Activated CD4-positive, alpha-beta T cell treated with anti-CD3 and anti-CD28 coated beads, Interleukin-2, amount 50 U/mL, for 48 hours (primary cell): Measurements from ENCODE around the gene CTTN.
A peak's percentile ranks its signal among the peaks of the same experiment; 100 is the strongest.

Experiments used
- DNase-seq, 2 experiments: peaks; one replicate each; pipeline ENCODE4 v3.0.0-alpha.2; 2020

Gene CTTN

DNA sequence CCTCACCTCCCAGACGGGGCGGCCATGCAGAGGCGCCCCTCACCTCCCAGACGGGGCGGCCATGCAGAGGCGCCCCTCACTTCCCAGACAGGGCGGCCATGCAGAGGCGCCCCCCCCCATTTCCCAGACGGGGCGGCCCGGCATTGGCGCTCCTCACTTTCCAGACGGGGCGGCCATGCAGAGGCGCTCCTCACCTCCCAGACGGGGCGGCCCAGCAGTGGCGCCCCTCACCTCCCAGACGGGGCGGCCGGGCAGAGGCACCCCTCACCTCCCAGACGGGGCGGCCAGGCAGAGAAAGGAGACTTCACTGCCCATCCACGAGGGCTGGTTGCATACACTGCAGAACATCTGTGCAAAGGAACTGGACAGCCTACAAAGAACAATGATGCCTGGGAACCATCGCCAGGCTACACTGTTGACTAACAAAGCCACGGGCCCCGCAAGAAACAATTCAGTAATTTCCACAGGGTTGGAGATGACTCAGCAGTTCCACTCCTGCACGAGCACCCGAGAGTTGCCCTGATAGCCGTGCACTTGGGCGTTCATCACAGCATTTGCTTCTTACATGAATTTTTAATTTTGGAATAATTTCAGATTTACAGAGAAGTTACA lies 58.7 kb downstream of the CTTN start:
- DNase-seq, result peak in 1 of 2 experiments; percentile 18

DNA sequence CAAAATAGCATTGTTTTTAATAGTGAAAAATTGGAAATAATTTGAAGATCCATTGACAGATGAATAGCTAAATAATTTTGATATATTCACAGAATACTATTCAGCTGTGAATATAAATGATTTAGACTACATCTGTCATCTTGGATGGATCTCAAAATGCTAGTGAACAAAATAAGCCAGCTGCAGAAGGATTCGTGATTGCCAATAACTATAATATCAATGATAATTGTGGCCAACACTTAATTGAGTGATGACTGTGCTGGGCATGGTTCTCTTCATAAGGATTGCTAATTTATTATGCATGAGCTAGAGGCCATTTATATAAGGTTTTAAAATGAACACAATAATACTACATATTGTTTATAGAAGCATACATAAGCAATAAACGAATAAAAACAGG lies 60.4 kb downstream of the CTTN start:
- no peak for DNase-seq

DNA sequence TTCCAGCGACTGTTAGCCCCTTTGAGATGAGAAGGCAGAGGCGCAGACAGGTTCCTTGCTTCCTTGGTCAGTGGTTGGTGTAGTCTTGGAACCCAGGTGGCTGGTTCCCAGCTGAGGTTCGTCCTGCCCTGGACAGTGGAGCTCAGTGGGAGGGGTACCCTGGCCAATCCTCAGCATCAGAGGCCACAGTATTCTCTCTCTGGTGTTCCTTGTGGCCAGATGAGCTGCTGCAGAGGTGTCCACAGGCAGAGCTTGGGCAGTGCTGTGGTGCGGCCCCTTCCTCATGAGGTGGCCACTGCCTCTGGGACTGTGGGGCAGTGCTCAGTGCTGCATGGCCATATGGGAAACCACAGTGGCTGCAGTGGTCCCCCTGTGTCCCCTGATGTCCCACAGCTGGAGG lies 61.8 kb downstream of the CTTN start:
- DNase-seq, result no peak

DNA sequence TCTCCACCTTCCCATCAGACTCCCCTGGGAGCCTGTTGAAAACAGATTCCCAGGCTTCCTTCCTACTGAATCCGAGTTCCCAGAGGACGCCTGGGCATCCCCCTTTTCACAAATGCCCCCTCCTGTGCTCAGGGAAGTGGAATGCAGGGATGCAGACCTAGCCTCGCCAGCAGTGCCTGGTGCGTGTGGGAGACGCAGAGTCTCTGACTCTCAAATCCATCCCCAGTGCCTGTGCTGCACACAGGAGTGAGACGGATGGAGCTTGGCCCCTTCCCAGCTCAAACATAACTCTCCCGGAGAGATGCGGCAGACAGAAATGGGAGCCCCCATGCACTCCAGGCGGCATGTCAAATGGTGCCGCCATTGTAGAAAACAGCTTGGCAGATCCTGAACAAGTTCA lies 62.6 kb downstream of the CTTN start:
- DNase-seq, result no peak

DNA sequence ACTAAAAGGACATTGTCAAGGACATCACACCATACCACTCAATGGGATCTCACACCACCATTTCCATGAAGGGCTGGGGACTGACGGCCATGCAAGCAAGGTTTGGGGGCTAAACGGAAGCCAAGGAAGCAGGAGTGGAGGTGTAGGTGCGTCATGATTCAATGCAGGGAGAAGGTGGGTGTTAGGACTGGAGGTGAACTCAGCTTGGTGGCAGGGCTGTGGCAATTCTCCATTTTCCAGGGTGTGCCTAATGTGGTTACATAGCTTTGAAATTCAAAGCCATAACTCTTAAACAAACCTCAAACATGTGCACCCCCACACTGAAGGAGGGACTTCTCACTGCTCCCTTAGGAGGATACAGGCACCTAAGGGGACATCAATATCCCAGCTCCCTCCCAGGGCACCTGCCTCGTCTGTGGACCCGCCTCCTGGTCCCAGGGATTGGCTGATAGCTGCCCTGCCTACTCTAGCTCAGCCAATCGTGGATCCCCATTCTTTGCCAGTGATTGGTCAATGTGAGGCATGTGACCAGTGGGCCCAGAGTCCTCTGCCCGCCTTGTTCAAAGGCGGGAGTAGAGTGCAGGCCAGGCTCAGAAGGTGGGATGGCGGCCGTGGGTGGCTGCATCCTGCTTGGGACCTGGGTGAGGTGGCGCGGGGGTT lies 64.6 kb downstream of the CTTN start:
- DNase-seq, result no peak

DNA sequence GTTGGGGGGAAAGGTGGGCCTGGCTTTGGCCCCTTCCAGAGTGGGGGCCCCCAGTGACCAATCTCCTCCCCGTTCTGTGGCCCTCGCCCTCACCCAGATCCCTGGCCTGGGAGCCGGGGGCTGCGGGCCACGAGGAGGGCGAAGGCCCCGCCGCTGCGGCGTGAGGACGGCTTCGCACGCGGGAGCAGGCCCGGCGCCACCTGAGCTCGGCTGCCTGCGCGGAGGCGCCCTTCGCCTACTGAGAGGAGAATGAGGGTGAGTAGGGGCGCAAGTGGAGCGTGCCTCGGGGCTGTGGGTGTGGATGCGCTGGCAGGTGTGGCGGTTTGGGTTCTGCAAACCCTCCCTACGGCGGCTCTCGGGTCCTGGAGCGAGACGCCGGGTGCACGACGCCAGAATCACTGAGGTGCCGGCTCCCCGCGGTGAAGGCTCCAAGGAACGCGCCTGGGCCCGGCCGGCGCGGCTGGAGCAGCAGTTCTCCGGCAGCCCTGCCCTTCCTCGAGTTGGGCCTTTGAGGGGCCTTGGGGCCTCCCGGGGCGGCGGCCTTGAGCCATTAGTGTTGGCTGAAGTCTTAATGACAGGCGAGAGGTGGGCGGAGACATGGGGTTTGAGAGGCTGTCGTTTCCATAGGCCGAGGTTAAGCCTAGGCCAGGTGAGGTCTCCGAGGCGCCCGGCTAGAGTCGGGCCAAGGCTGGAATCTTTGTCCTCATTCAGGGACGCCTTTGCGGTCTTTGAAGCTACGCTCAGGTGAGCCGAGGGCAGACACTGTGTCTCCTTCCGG lies 65.3 kb downstream of the CTTN start:
- DNase-seq, result no peak

DNA sequence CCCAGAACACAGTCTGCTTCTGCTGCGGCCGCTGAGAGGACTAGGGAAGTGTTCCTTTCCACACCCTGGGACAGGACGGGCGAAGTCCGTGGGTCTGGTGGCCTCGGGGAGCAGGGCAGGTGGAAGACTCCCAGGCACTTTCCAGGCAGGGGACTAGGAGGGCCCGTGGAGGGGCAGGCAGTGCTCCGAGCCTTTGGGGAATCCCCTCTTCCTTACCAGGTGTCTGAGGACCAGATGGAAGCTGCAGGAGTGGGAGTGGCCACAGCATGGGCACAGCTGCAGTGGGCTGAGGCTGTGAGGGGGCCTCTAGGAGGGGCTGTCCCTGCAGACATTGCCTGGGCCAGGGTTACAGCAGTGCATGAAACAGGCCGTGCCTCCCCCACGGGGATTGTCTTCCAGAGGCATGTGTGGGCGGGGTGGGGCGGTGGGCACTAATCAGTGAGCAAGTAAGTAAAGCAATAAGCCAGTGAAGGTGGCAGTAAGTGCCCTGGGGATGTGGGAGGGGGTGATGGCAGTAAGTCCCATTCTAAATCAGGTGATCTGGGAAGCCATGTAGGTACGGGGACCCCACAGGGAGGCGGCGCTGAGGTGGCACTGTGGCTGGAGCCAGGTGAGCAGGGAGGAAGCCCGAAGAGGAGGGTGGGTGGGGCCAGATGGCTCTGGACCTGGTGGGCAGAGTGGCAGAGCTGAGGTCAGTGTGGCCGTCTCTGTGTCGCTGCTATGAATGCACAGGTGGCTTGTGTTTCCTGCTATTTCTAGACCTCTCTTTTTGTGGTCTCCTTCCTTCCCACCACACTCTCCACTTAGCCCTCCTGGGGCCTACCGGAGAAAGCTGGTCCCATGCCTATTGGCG lies 66.4 kb downstream of the CTTN start:
- no peak for DNase-seq

DNA sequence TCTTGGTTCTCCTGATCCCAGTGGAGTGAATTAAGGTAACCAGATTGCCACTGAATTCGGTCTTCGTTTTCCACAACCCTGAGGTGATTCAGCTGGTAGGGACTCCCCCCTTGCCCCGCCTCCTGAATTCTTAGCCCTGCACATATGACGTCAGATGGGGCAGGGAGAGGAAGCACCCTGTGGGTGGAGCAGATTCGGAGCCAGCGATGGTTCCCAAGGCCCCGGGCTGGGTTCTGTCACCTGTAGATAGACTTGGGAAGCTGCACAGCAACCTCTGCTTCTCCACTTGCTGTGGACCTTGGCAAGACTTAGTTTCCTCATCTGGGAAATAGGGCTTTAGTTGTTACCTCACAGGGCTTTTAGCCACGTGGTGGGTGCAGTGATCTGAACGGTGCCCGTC lies 67.8 kb downstream of the CTTN start:
- DNase-seq, result peak; percentile 7 to 25

DNA sequence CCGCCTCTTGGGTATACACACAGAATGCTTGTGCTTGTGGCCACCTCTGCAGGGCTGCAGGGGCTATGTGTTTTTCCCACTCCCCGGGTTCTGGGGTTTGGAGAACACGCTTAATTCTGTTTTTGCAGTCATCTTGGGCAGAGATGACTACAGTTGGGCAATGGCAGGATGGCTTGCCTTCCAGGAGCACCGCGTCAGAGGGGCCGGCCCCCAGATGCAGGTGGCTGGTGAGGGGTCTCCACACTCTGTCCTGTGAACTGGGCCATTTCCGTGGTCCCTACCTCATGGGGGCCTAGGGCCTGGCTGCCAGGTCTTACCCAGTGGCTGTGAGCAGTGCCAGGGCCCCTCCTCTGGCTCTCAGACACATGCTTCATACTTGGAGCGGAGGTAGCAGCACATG lies 68.3 kb downstream of the CTTN start:
- no peak for DNase-seq

DNA sequence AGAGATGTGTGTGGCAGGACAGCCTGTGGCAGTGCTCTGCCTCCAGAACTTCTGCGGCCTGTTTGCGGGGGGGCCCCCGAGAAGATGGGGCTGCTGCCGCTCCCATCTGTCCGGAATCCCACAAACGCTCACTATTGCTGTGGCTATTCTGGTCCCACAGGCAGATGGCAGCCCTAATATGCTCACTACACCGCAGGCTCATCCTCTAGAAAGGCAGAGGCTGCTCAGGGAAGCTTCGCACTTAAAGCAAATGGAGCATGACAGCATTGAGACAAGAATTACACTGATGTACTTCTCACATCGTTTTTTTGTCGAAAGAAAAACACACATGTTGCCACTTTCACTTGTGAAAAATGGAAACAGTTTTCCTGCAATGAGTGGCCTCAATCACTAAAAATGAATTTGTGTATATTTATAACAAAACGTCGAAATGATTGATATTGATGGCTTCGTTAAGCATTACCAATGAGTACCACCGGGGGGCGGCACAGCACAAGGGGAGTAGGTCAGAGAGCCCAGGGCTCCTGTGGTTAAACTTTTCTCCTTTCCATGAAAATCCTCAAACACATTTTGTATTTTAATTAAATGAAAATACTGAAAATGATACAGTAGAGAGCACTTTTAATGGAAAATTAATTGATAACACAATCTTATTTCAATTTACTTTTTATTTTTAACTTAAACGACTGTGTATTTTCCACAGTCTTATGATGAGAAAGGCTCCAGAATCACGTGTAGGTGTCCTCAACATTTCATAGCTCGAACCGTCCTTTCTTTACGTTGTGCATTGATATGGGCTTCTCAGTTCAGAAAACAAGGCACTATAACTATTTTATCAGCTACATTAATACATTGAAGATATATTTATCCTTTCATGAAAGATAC lies 69.1 kb downstream of the CTTN start:
- peak; percentile 64 to 71 for DNase-seq

DNA sequence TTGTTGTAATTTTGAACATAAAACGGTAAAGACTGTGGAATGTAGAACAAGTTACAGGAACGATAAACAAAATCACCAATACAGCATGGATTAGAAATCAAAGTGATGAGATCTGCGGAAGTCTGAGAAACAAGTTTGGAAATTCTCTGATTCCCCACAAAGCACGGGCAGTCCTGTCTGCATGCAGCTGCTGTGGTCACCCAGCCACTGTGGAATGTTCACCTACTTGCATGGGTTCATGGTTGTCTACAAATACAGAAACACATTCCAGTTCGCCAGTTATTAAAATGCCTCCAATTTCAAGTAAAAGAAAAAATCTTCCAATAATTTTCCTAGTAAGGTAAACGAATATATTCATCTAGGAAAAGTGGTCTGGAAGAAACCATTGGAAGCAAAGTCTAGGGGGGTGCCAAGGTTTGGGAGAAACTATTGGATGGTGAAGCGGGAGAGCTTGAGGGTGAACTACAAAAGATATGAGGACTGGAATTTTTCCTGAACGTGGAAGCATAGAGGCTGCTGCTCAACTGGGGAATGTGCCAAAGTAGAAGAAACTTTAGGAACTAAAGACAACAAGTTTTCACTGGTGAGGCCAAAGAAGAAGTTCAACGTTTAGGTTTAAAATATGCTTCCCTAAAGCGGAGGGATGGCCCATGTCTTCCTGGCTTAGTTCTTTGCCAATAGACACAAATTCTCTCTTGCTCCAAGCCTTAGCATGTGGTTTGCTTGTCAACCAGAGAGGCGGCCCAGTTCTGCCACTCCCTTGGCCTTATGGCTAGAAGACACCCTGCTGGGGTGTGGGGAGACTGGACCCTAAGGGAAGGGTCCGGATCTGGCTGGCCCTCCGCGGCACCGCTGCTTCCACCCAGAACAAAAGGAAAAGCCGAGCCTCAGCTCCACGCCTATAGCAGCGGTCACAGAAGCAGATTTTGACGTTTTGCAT lies 70.2 kb downstream of the CTTN start:
- no peak for DNase-seq

DNA sequence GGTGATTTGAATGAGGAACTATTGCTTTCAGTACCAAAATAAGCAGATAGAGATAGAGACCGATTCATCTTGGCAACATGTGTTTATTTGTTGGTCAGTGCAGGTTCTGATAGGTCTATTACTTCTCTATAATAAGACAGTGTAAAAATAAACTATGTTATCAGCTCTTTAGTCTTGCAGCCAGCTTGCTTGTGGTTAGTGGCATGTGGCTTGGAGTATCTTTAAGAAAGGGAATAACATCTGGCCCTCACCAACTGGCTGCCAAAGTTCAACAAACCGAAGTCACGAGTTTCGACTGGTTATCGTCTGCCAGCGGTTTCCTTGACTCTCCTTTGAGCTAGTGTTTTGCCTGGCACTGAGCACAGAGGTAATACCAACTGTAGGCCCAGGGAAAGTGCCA lies 71.8 kb downstream of the CTTN start:
- no peak for DNase-seq

DNA sequence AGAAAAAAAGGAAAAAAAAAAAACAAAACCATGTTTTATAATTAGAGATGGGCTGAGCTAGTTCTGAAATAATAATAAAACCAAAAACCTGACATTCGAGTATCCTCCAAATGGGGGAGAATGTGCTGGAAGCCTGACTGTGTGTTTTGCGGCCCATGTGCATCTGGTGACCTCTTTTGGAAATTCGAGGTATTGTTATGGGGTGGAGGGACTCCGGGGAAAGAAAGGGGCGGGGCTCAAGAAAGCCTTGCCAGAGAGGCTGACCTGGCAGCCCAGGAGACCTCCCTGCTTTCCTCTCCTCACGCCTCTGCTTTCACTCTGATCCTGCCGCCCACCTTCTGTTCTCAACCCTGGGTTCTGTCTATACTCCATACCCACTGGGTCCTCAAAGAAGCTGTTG lies 72.9 kb downstream of the CTTN start:
- peak; percentile 6 to 18 for DNase-seq

DNA sequence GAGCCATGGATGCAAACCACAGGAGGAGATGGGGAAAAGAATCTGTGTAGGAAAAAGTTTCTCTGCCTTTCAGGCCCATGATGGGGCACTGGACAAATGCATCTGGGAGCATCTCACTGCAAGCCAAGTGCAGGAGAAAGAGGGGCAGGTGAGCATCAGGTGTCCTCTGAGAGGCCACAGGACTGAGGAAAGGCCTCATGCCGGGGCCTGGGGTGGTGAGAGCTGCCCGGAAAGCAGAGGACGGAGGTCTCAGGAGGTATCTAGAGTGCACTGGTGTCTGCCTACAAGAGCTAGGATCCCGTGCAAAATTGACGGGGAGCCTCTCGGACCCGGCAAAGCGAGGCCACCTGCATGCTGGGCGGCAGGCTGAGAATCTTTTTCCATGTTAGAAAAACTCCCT lies 73.9 kb downstream of the CTTN start:
- DNase-seq, result no peak

DNA sequence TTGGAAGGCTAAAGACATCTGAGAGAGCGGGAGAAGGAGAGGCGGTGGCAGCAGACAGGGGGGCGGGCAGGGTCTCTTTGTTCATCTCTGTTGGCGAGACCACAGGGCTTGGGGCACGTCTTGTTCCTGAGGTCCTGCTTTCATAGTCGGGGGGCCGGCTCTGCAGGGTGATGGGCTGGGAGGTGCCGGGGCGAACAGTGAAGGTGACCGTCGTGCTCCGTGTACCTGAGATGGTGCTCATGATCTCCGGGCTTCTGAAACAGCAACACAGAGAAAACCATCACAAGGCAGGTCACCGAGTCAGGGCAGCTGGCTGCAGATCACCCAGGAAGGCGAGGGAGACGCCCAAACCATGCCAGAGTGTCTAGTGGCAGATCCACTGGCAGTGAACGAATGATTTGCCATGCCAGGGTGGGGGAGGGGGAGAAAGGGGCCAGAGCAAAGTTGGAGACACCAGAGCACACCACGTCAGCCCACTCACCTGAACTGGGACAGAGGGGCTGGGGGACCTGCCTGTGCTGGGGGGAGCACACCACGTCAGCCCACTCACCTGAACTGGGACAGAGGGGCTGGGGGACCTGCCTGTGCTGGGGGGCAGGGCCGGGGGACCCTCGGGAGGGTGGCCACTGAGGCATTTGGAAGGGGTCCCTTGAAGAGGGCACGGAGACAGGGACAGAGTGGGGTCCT lies 75.0 kb downstream of the CTTN start:
- DNase-seq, result no peak

DNA sequence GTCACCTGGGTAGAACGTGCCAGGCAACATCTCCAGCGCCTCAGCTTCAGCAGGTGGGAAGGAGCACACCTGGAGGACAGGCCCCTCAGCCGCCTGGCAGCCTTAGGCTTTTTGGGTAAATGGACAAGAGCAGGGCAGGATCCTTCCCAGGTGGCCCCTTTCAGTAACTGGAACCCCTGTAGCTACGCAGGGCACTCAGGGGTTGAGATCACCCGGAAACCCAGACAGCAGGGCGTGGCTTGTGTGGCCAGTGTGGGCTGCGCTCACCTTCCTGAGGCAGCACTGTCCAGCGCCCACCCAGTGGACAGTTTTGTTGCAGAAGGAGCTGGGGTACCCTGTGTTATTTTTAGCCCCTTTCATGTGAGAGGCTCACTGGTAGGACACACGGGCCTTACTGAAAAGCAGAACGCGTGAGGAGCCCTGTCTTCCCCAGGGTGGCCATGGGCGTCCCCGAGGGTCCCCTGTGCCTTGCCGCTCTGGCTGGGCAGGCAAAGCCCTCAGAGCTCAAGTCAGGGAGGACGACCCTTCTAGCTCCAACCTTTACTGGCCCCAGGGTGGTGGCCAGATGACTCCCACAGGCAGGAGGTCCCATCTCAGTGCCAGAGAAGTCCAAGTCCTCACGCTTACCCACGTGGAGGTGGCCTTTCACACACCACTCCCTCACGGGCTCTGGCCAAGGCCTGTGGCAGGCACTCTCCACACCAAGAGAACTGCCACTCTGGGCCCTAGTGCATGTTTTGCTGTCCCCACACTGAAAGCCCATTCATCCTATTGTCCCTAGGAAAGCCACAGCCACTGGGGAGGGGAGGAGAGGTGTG lies 75.8 kb downstream of the CTTN start:
- DNase-seq, result no peak

DNA sequence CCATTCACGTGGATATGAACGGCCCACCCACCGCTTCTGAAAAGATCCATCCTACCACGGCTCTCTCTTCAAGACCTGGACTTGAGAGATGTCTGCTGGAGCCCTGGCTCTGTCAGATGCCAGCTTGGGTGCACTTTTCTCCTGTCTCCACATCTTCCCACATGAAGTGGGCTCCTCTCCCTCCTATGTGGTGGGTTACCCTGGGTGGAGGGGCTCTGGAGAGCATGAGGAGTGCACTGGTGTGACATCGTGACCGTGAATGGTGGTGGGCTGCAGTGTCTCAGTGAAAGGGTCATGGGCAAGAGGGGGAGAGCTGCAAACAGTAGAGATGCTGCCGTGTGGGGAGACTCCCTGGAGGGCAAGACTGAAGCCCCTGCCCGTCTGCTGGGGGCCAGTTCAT lies 76.4 kb downstream of the CTTN start:
- DNase-seq, result no peak

DNA sequence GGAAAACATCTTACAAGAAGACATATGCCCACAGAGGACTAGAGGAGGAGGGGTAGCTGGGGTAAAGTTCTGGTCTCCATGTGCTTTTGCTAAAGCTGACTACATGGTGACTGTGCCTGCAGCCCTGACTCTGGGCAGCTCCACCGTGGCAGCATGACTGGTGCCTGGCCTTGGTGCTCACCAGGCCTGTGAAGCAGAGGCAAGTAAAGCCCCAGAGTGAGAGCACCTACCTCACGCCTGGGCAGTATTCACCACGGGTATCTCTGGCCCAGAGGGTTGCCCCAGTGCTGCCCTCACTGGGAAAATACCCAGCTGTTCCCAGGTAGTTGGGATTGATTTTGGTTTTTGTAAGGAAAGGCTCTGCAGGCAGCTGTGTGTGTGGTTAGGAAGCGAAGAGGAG lies 78.3 kb downstream of the CTTN start:
- no peak for DNase-seq

DNA sequence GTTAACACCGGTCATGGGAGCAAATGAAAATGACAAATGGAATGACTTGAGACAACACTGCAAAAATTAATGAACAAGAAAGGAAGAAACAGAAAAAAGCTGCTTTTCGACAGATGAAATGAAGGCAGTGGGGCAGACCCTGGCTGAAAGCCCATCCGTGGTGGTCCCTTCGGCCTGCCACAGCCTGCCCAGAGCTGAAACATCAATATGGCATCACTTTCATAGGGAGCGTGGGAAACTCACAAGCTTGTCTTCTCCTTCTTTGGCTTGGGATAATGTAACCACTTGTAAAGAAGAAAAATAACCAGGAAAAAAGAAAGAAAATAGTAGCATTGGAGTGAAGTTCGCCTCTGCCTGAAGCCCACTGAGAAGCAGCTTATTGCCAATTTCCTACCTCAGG lies 78.8 kb downstream of the CTTN start:
- DNase-seq, result no peak

DNA sequence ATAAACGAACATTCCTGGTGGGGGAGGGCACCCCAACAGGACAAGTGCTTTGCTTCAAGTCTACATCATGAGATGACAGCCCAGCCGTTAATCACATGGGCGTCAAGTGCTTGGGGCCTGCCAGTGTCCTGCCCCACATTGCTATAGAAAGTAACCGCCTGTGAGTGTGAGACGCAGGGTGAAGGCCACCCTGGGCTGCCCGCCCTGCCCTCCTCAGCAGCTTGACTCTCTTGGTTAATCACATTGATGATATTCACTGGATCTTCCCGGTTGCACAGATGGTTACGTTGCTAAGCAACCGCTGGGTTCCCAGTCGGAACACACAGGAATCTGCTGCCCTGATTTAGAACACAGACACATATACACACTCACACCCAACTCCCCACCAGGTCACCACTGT lies 79.3 kb downstream of the CTTN start:
- DNase-seq, result no peak
